Tibial artery (tissue), 4 donors: ENCODE results near the gene BTBD9.

Experiments
- DNase-seq, 2 donors: peaks; one replicate each; pipeline ENCODE4 v3.0.0-alpha.2; 2019
- H3K27ac ChIP-seq, 2 donors: fragments of 200-600 bp; sonication (generic) in 1 of 2; 1 replicate in 1 of 2; 2 replicates in 1 of 2; pipeline ENCODE4 v1.5.1; 2018 to 2019; ENCODE audit warnings: mild to moderate bottlenecking in 1 of 2
- H3K27me3 ChIP-seq, 2 donors: fragments of 200-600 bp; sonication (generic) in 1 of 2; one replicate each; pipeline versions ENCODE4 v1.5.1 to v1.6.0; 2016 to 2019
- H3K36me3 ChIP-seq, 3 donors: fragments of 200-600 bp; sonication (generic) in 2 of 3; one replicate each; pipeline ENCODE4 v1.5.1; 2016 to 2019; ENCODE audit warnings: mild to moderate bottlenecking in 2 of 3
- H3K4me1 ChIP-seq, 4 donors: fragments of 200-600 bp; sonication (generic) in 2 of 4; 1 replicate in 3 of 4; 2 replicates in 1 of 4; pipeline ENCODE4 v1.5.1; 2016 to 2019
- H3K4me3 ChIP-seq, 2 donors: fragments of 200-600 bp; sonication (generic) in 1 of 2; 1 replicate in 1 of 2; 2 replicates in 1 of 2; pipeline ENCODE4 v1.5.1; 2018 to 2019; ENCODE audit warnings: mild to moderate bottlenecking in 2 of 2
- H3K9me3 ChIP-seq, 3 donors: fragments of 200-600 bp; sonication (generic) in 1 of 3; one replicate each; pipeline ENCODE4 v1.5.1; 2016 to 2019
- CTCF ChIP-seq, 2 experiments: fragments of 200-600 bp in 1 of 2; fragments of 450-650 bp in 1 of 2; IDR thresholded peaks; one replicate each; pipeline ENCODE4 v1.5.1; 2017 to 2019; ENCODE audit warnings: antibody characterized with exemption in 2 of 2, mild to moderate bottlenecking in 1 of 2, moderate library complexity in 1 of 2
- intact Hi-C: fragments of 100-400 bp; cut with DNase I; formaldehyde crosslinking; loops from one replicate; pipeline ENCODE4 v1.15.0; 2023; ENCODE audit warnings: low total_unique reads

BTBD9 gene

GRCh38 chr6:38407192-38407591 is 232.5 kb downstream of the BTBD9 start:
- peaks cover 0 to 23% (median 13%) of the 10 kb centered on the region in 4 donors for H3K4me1 ChIP-seq
- no peak overlapping the region for H3K4me3 ChIP-seq
- H3K9me3 ChIP-seq = no peaks in the 10 kb centered on the region
- H3K27ac ChIP-seq = no peak overlapping the region
- DNase-seq = no peak
- no peaks in the 10 kb centered on the region for H3K36me3 ChIP-seq
- H3K27me3 ChIP-seq = no peaks in the 10 kb centered on the region
- no peak for TF ChIP-seq CTCF (IDR thresholded peaks at IDR 0.05)
- intact Hi-C loops = no loop called here

- no peak overlapping the region for H3K27ac ChIP-seq
- no peak overlapping the region for H3K4me3 ChIP-seq
- H3K4me1 ChIP-seq = peaks cover 0 to 23% (median 13%) of the 10 kb centered on the region in 4 donors
- H3K9me3 ChIP-seq = no peaks in the 10 kb centered on the region
- intact Hi-C loops = no loop called here
- no peaks in the 10 kb centered on the region for H3K36me3 ChIP-seq
- no peaks in the 10 kb centered on the region for H3K27me3 ChIP-seq
- no peak for DNase-seq
- TF ChIP-seq CTCF (IDR thresholded peaks at IDR 0.05) = no peak
Observed at GRCh38 chr6:38406096-38406495, 233.6 kb downstream of the BTBD9 start.

GRCh38 chr6:38404900-38405556 is 234.7 kb downstream of the BTBD9 start:
- H3K4me1 ChIP-seq = peaks cover 0 to 23% (median 13%) of the 10 kb centered on the region in 4 donors
- H3K4me3 ChIP-seq = no peak overlapping the region
- H3K9me3 ChIP-seq = no peaks in the 10 kb centered on the region
- H3K27me3 ChIP-seq = no peaks in the 10 kb centered on the region
- intact Hi-C loops = no loop called here
- peak overlapping the region; percentile 17 to 31 for H3K27ac ChIP-seq
- no peak for TF ChIP-seq CTCF (IDR thresholded peaks at IDR 0.05)
- no peak for DNase-seq
- H3K36me3 ChIP-seq = no peaks in the 10 kb centered on the region

- H3K36me3 ChIP-seq = no peaks in the 10 kb centered on the region
- intact Hi-C loops = no loop called here
- DNase-seq = no peak
- H3K9me3 ChIP-seq = no peaks in the 10 kb centered on the region
- H3K4me3 ChIP-seq = no peak overlapping the region
- peak overlapping the region; percentile 17 to 31 for H3K27ac ChIP-seq
- H3K27me3 ChIP-seq = no peaks in the 10 kb centered on the region
- H3K4me1 ChIP-seq = peaks cover 0 to 23% (median 13%) of the 10 kb centered on the region in 4 donors
- TF ChIP-seq CTCF (IDR thresholded peaks at IDR 0.05) = no peak
Observed at GRCh38 chr6:38404355-38404754, 235.4 kb downstream of the BTBD9 start.

GRCh38 chr6:38403548-38403947 is 236.2 kb downstream of the BTBD9 start:
- DNase-seq = no peak
- no peak overlapping the region for H3K27ac ChIP-seq
- H3K9me3 ChIP-seq = no peaks in the 10 kb centered on the region
- H3K36me3 ChIP-seq = no peaks in the 10 kb centered on the region
- H3K4me3 ChIP-seq = no peak overlapping the region
- TF ChIP-seq CTCF (IDR thresholded peaks at IDR 0.05) = no peak
- peaks cover 0 to 23% (median 13%) of the 10 kb centered on the region in 4 donors for H3K4me1 ChIP-seq
- intact Hi-C loops = no loop called here
- H3K27me3 ChIP-seq = no peaks in the 10 kb centered on the region
